CD4-positive, CD25-positive, alpha-beta regulatory T cell (primary cell): ENCODE measurements around the gene CLCN6. TPM values are rescaled to one million over a fixed set of nuclear protein-coding genes. Genes with fewer than 3 reads are reported as not detected.

ENCODE experiments used
- ATAC-seq, 2 donors: fragments of 150-1000 bp; cut with Tn5 transposase; one replicate each; pipeline ENCODE4 v1.10.0; 2021; ENCODE audit warnings: low read depth in 2 of 2, moderate number of reproducible peaks in 2 of 2, moderate library complexity in 1 of 2
- DNase-seq, 3 donors: peaks; one replicate each; pipeline versions ENCODE4 v3.0.0 to v3.0.0-alpha.2; 2012 to 2022; ENCODE audit warnings: mixed read lengths in 1 of 3
- H3K27ac ChIP-seq: one replicate; pipeline ENCODE4 v1.7.0; 2013; ENCODE audit warnings: mild to moderate bottlenecking, low read length; ENCODE audit not compliant: insufficient read depth, poor library complexity, severe bottlenecking
- H3K27me3 ChIP-seq: one replicate; pipeline ENCODE4 v1.7.0; 2013; ENCODE audit warnings: low read length; ENCODE audit not compliant: control insufficient read depth, insufficient read depth
- H3K36me3 ChIP-seq: one replicate; pipeline ENCODE4 v1.7.0; 2013; ENCODE audit warnings: mild to moderate bottlenecking, low read length, moderate library complexity; ENCODE audit not compliant: control insufficient read depth, insufficient read depth
- H3K4me1 ChIP-seq: 2 replicates; pipeline ENCODE4 v1.7.0; 2013; ENCODE audit warnings: mild to moderate bottlenecking, low read length; ENCODE audit not compliant: insufficient read depth, control insufficient read depth, poor library complexity, severe bottlenecking
- H3K4me3 ChIP-seq: one replicate; pipeline ENCODE4 v1.7.0; 2013; ENCODE audit warnings: low read depth, mild to moderate bottlenecking, low read length, moderate library complexity
- H3K9me3 ChIP-seq, 2 experiments: 1 replicate in 1 of 2; 2 replicates in 1 of 2; pipeline ENCODE4 v1.7.0; 2013; ENCODE audit warnings: low read length in 2 of 2, mild to moderate bottlenecking in 1 of 2, moderate library complexity in 1 of 2; ENCODE audit not compliant: control insufficient read depth in 2 of 2
- H3K27ac Mint-ChIP-seq, 3 donors: one replicate each; pipeline ENCODE4 v1.8.0; 2020 to 2022; ENCODE audit warnings: mild to moderate bottlenecking in 3 of 3, mixed read lengths in 3 of 3, moderate library complexity in 2 of 3
- H3K27me3 Mint-ChIP-seq: one replicate; pipeline ENCODE4 v1.8.0; 2022; ENCODE audit warnings: mild to moderate bottlenecking, mixed read lengths
- H3K36me3 Mint-ChIP-seq: one replicate; pipeline ENCODE4 v1.8.0; 2020; ENCODE audit warnings: mixed read lengths
- H3K4me1 Mint-ChIP-seq, 4 donors: one replicate each; pipeline ENCODE4 v1.8.0; 2020 to 2022; ENCODE audit warnings: mixed read lengths in 4 of 4, mild to moderate bottlenecking in 1 of 4
- H3K4me3 Mint-ChIP-seq, 4 donors: one replicate each; pipeline ENCODE4 v1.8.0; 2020 to 2022; ENCODE audit warnings: mild to moderate bottlenecking in 4 of 4, mixed read lengths in 4 of 4, moderate library complexity in 3 of 4
- H3K9me3 Mint-ChIP-seq, 7 donors: one replicate each; pipeline ENCODE4 v1.8.0; 2020 to 2022; ENCODE audit warnings: mixed read lengths in 7 of 7, mild to moderate bottlenecking in 3 of 7, moderate library complexity in 2 of 7
- polyA plus RNA-seq, 4 donors: library from polyadenylated mRNA; unstranded; fragments of 300-500 nt; fragmentation: Illumina TruSeq; gene quantifications; one replicate each; pipeline ENCODE4 v1.2.3, GENCODE V29; 2021
- total RNA-seq: library from RNA; stranded (reverse); gene quantifications from one replicate; pipeline ENCODE4 v1.2.3, GENCODE V29; 2022

CLCN6 gene
- total and polyA plus RNA-seq, 5 donors from 2014 or later: 1.6 to 13.5 (median 2.4) TPM

- ATAC-seq (no peak), DNase-seq (no peak)
- Histone ChIP-seq H3K27ac (no peak overlapping the region), H3K36me3 (peaks cover 54% of the 10 kb centered on the region), H3K27me3 (no peaks in the 10 kb centered on the region), H3K4me3 (no peak overlapping the region), H3K9me3 (no peaks in the 10 kb centered on the region), H3K4me1 (no peaks in the 10 kb centered on the region)
- no peak overlapping the region for H3K27ac Mint-ChIP-seq
- H3K9me3 Mint-ChIP-seq: no peaks in the 10 kb centered on the region
- peaks cover 0 to 4% (median 0%) of the 10 kb centered on the region in 4 donors for H3K4me1 Mint-ChIP-seq
- no peaks in the 10 kb centered on the region for H3K27me3 Mint-ChIP-seq
- H3K36me3 Mint-ChIP-seq: peaks cover 26% of the 10 kb centered on the region
- H3K4me3 Mint-ChIP-seq: no peak overlapping the region
These were observed 11.3 kb upstream of the CLCN6 start for GRCh38 chr1:11794446-11795237.

DNA sequence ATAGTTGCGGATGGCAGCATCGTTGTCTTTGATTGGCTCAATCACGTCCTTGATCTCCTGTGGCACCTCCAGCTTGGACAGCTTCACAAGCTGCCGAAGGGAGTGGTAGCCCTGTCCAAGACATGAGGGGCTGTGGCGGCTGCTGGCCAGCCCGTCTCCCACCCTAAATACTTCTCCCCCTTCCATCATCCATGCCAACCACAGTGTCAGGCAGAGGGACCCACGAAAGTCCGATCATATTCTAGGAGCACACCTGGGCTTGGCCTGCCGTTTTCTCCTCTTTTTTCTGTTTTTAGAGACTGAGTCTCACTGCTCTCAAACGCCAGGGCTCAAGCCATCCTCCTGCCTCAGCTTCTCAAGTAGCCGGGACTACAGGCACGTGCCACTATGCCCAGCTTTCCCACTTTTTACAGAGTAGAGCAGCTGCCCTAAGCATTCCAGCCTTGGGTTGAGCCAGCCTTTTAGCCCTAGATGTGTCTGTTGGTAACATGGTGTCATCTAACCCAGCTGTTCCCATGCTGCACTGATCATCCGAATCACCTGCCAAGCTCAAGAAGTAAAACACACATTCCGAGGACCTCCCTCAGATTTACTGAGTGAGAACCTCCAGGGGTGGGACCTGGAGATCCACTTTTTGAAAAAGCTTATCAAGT, 10.6 kb upstream of the CLCN6 start:
- peak overlapping the region in 1 of 4 donors; percentile 73 for H3K4me3 Mint-ChIP-seq
- Histone ChIP-seq H3K27ac (no peak overlapping the region), H3K4me3 (no peak overlapping the region), H3K9me3 (no peaks in the 10 kb centered on the region), H3K27me3 (no peaks in the 10 kb centered on the region), H3K36me3 (peaks cover 60% of the 10 kb centered on the region), H3K4me1 (no peaks in the 10 kb centered on the region)
- no peaks in the 10 kb centered on the region for H3K9me3 Mint-ChIP-seq
- peaks cover 0 to 4% (median 0%) of the 10 kb centered on the region in 4 donors for H3K4me1 Mint-ChIP-seq
- H3K27ac Mint-ChIP-seq: no peak overlapping the region
- H3K36me3 Mint-ChIP-seq: peaks cover 30% of the 10 kb centered on the region
- ATAC-seq: no peak
- no peaks in the 10 kb centered on the region for H3K27me3 Mint-ChIP-seq
- no peak for DNase-seq

GRCh38 chr1:11796036-11796828, 9.8 kb upstream of the CLCN6 start:
- Mint-ChIP-seq H3K27ac (no peak overlapping the region), H3K27me3 (no peaks in the 10 kb centered on the region), H3K9me3 (peaks cover 0 to 2% (median 0%) of the 10 kb centered on the region in 7 donors), H3K4me1 (peaks cover 0 to 6% (median 0%) of the 10 kb centered on the region in 4 donors), H3K4me3 (no peak overlapping the region), H3K36me3 (peaks cover 28% of the 10 kb centered on the region)
- no peaks in the 10 kb centered on the region for H3K27me3 ChIP-seq
- H3K36me3 ChIP-seq: peaks cover 64% of the 10 kb centered on the region
- no peaks in the 10 kb centered on the region for H3K4me1 ChIP-seq
- H3K27ac ChIP-seq: no peak overlapping the region
- DNase-seq: no peak
- no peak overlapping the region for H3K4me3 ChIP-seq
- ATAC-seq: no peak
- H3K9me3 ChIP-seq: no peaks in the 10 kb centered on the region

DNA sequence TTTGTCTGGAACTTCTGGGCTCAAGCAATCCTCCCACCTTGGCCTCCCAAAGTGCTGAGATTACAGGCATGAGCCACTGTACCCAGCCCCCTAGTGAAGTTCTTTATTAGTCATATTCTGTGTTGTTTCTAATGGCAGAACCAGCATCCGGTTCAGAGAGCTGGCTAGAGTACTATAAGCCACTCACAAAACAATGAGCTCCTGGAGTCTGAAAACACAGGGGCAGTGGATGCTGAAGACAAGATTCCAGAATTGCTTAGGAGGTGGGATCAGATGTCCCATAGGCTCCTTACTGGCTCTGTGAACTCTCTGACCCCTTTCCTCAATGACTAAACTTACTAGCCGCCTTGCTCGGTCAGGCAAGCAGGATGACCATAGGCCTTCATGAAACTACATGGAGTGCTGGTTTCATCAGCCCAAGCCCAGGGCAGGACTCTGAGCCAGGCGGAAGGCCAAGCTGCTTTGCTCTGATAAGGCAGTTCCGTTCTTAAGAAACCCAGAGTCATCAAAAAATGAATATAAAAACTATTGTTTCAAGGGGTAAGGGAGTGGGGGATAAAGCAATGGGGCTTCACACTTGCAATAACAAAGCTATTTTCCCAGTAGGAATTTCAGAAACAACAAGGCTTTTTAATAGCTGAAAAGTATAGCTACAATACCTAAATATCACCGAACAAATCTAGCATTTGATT, 8.3 kb upstream of the CLCN6 start:
- Mint-ChIP-seq H3K9me3 (peaks cover 0 to 2% (median 0%) of the 10 kb centered on the region in 7 donors), H3K27ac (no peak overlapping the region), H3K4me3 (no peak overlapping the region), H3K27me3 (no peaks in the 10 kb centered on the region), H3K36me3 (peaks cover 23% of the 10 kb centered on the region), H3K4me1 (peaks cover 0 to 17% (median 6%) of the 10 kb centered on the region in 4 donors)
- DNase-seq: no peak
- no peak for ATAC-seq
- H3K27me3 ChIP-seq: no peaks in the 10 kb centered on the region
- no peak overlapping the region for H3K4me3 ChIP-seq
- peaks cover 8% of the 10 kb centered on the region for H3K4me1 ChIP-seq
- peaks cover 56% of the 10 kb centered on the region for H3K36me3 ChIP-seq
- no peak overlapping the region for H3K27ac ChIP-seq
- no peaks in the 10 kb centered on the region for H3K9me3 ChIP-seq

GRCh38 chr1:11799099-11799498, 6.9 kb upstream of the CLCN6 start:
- ATAC-seq (no peak), DNase-seq (no peak)
- Histone ChIP-seq H3K4me1 (peaks cover 22% of the 10 kb centered on the region), H3K4me3 (no peak overlapping the region), H3K36me3 (peaks cover 50% of the 10 kb centered on the region), H3K27me3 (no peaks in the 10 kb centered on the region), H3K27ac (no peak overlapping the region), H3K9me3 (no peaks in the 10 kb centered on the region)
- H3K27me3 Mint-ChIP-seq: no peaks in the 10 kb centered on the region
- H3K4me1 Mint-ChIP-seq: peaks cover 0 to 30% (median 17%) of the 10 kb centered on the region in 4 donors
- H3K27ac Mint-ChIP-seq: peak overlapping the region in 2 of 3 donors; percentile 15 to 29
- peaks cover 23% of the 10 kb centered on the region for H3K36me3 Mint-ChIP-seq
- peak overlapping the region in 1 of 4 donors; percentile 71 for H3K4me3 Mint-ChIP-seq
- H3K9me3 Mint-ChIP-seq: peaks cover 0 to 2% (median 0%) of the 10 kb centered on the region in 7 donors

DNA sequence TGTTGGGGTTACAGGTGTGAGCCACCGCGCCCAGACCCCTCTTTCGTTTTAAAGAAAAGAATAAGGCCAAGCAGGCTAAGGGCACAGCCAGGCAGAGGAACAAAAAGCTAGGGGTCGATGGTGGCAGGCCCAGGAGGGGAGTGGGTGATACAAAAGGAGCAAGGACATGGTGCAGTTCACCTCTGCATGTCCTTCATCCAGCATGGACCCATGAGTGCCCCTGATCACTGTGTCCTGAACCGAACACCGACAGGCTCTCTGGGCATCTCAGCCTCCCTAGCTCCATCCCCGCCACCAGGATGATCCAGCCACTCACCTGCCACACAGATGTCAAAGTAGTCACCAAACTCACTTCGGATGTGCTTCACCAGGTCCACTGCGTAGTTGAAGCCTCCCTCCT, 6.1 kb upstream of the CLCN6 start:
- Mint-ChIP-seq H3K9me3 (peaks cover 0 to 2% (median 0%) of the 10 kb centered on the region in 7 donors), H3K4me3 (no peak overlapping the region), H3K36me3 (peaks cover 19% of the 10 kb centered on the region), H3K27me3 (no peaks in the 10 kb centered on the region), H3K27ac (no peak overlapping the region), H3K4me1 (peaks cover 0 to 38% (median 21%) of the 10 kb centered on the region in 4 donors)
- Histone ChIP-seq H3K4me1 (peaks cover 30% of the 10 kb centered on the region), H3K27me3 (no peaks in the 10 kb centered on the region), H3K27ac (no peak overlapping the region), H3K9me3 (no peaks in the 10 kb centered on the region), H3K36me3 (peaks cover 42% of the 10 kb centered on the region), H3K4me3 (no peak overlapping the region)
- no peak for ATAC-seq
- DNase-seq: no peak

DNA sequence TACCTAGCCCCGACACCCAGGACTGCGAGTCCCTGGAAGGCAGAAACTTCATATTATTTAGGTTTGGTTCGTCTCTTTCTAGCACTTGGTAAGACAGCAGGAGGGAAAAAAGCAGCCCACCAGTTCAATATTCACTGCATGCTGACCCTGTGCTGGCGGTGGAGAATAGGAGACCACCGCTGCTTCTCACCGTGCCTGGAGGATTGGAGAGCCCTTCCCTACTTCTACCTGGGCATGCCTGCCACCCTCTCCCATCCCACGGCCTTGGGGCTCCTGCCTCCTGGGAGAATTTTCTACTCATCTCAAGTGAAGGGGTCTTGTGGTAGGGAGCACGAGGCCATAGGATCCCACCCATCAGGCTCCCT, 5.6 kb upstream of the CLCN6 start:
- ATAC-seq (no peak), DNase-seq (no peak)
- Mint-ChIP-seq H3K27ac (no peak overlapping the region), H3K36me3 (peaks cover 16% of the 10 kb centered on the region), H3K9me3 (peaks cover 0 to 2% (median 0%) of the 10 kb centered on the region in 7 donors), H3K4me3 (no peak overlapping the region), H3K27me3 (no peaks in the 10 kb centered on the region), H3K4me1 (peaks cover 0 to 40% (median 21%) of the 10 kb centered on the region in 4 donors)
- H3K4me3 ChIP-seq: no peak overlapping the region
- H3K9me3 ChIP-seq: no peaks in the 10 kb centered on the region
- H3K27ac ChIP-seq: no peak overlapping the region
- H3K27me3 ChIP-seq: no peaks in the 10 kb centered on the region
- peaks cover 35% of the 10 kb centered on the region for H3K4me1 ChIP-seq
- H3K36me3 ChIP-seq: peaks cover 38% of the 10 kb centered on the region
